Spleen (tissue), 11 donors: ENCODE results near the gene EEIG2. TPM values are rescaled to one million over a fixed set of nuclear protein-coding genes. Genes with fewer than 3 reads are reported as not detected.
A peak's percentile ranks its signal among the peaks of the same experiment; 100 is the strongest.
"Not testable (repeated sequence)": the region's sequence is repeated elsewhere in the genome, so short reads cannot be mapped to it uniquely, and the experiment has no call there.

Experiments
- DNase-seq: peaks from one replicate; pipeline ENCODE4 v3.0.0-alpha.2; 2020
- H3K27ac ChIP-seq, 8 donors: fragments of 200-600 bp; sonication (generic) in 7 of 8; 1 replicate in 4 of 8; 2 replicates in 4 of 8; pipeline versions ENCODE4 v1.5.0 to v1.8.0; 2016 to 2021; ENCODE audit warnings: inconsistent platforms in 4 of 8, mild to moderate bottlenecking in 4 of 8, moderate library complexity in 1 of 8
- H3K27me3 ChIP-seq, 7 donors: fragments of 200-600 bp; sonication (generic) in 6 of 7; replicated peaks in 1 of 7; 1 replicate in 4 of 7; 2 replicates in 3 of 7; pipeline versions ENCODE4 v1.5.0 to v1.8.0; 2016 to 2021; ENCODE audit warnings: inconsistent platforms in 3 of 7, mild to moderate bottlenecking in 1 of 7
- H3K36me3 ChIP-seq, 6 donors: fragments of 200-600 bp; sonication (generic) in 5 of 6; 1 replicate in 4 of 6; 2 replicates in 2 of 6; pipeline versions ENCODE4 v1.5.0 to v1.8.0; 2016 to 2021; ENCODE audit warnings: inconsistent platforms in 2 of 6
- H3K4me1 ChIP-seq, 6 donors: fragments of 200-600 bp; sonication (generic) in 5 of 6; 1 replicate in 3 of 6; 2 replicates in 3 of 6; pipeline versions ENCODE4 v1.5.0 to v1.8.0; 2016 to 2021; ENCODE audit warnings: inconsistent platforms in 3 of 6
- H3K4me3 ChIP-seq, 8 donors: fragments of 200-600 bp; sonication (generic) in 7 of 8; 1 replicate in 4 of 8; 2 replicates in 4 of 8; pipeline versions ENCODE4 v1.5.0 to v1.8.0; 2016 to 2021; ENCODE audit warnings: inconsistent platforms in 4 of 8, mild to moderate bottlenecking in 4 of 8, moderate library complexity in 2 of 8
- H3K9me3 ChIP-seq, 8 donors: fragments of 200-600 bp; sonication (generic) in 7 of 8; 1 replicate in 4 of 8; 2 replicates in 4 of 8; pipeline versions ENCODE4 v1.5.0 to v1.8.0; 2016 to 2021; ENCODE audit warnings: inconsistent platforms in 4 of 8
- POLR2A ChIP-seq, 3 donors: fragments of 450-650 bp; IDR thresholded peaks; one replicate each; pipeline ENCODE4 v1.5.1; 2017; ENCODE audit warnings: antibody characterized with exemption in 3 of 3, mild to moderate bottlenecking in 1 of 3
- POLR2AphosphoS5 ChIP-seq, 3 donors: sonication (generic); formaldehyde crosslinking; IDR thresholded peaks; one replicate each; pipeline ENCODE4 v1.5.1; 2017; ENCODE audit warnings: antibody characterized with exemption in 3 of 3
- WGBS, 5 donors: extraction: QIAGEN DNeasy Blood & Tissue Kit in 3 of 5; methylation state at CpG; one replicate each; pipeline versions ENCODE4 v1.1.5 to v1.1.7; 2013 to 2018; 5-methylcytosine and 5-hydroxymethylcytosine counted together
- intact Hi-C: fragments of 100-400 bp; cut with DNase I; formaldehyde crosslinking; loops from one replicate; pipeline ENCODE4 v1.15.0; 2023; ENCODE audit warnings: low total_unique reads
- polyA plus RNA-seq, 3 donors: library from polyadenylated mRNA; stranded (reverse); fragments of 200-250 nt; gene quantifications; one replicate each; pipeline ENCODE4 v1.2.1, GENCODE V29; 2013
- total RNA-seq, 7 donors: library from RNA; depleted of rRNA in 3 of 7; stranded (reverse); fragments of >200 nt in 3 of 7; fragmentation: NEBNext Ultra II Directional in 4 of 7; extraction: Animal tissue kit (Norgen Biotek cat#: 25700) in 4 of 7; gene quantifications; one replicate each; pipeline versions ENCODE4 v1.1.0 to v1.2.1, GENCODE V29; 2016 to 2021
- TF ChIP-seq, protein P1 (sequence below), 11 experiments: fragments of 200-600 bp in 7 of 11; fragments of 450-650 bp in 4 of 11; sonication (generic) in 4 of 11; IDR thresholded peaks in 8 of 11; conservative IDR thresholded peaks in 3 of 11; 1 replicate in 7 of 11; 2 replicates in 4 of 11; pipeline versions ENCODE4 v1.4.0 to v1.8.0; 2016 to 2021; ENCODE audit warnings: antibody characterized with exemption in 11 of 11, inconsistent platforms in 4 of 11, mild to moderate bottlenecking in 1 of 11
- donor health status: healthy with polysubstance abuse.
- donor health status: DM: no; HTN: no; CAD: no; lungs with moderate emphysema.
- donor health status: DM: no; HTN: no; CAD: no.
- donor health status: Bipolar disorder and iron deficiency.
- donor health status: healthy.
- donor health status: DM: no; HTN: no; CAD: no.
- donor health status: DM: yes; HTN: yes; CAD: no.

EEIG2 gene
- total and polyA plus RNA-seq, 10 donors = 3.3 to 21.1 (median 17.3) TPM

DNA sequence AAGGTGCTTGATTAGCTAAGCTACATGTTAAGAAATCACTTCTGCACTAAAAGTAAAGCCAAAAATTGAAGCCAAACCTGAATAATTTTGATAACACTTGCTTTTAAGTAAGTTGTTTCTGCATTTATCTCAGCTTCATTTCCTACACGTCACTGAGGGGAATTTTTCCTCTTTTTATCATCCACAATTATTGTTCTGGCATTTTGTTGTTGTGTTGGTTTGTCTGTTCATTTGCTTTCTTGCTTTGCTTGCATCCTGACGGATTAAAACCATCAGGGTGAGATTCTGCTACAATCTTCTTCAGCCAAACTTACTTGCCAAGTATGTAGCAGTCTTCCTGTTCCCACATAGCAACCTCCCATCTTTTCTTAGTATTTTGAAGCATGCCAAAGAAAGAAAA lies 18.0 kb upstream of the EEIG2 start:
- Histone ChIP-seq H3K27me3 (no peaks in the 10 kb centered on the region), H3K4me3 (no peak overlapping the region), H3K4me1 (peaks cover 0 to 11% (median 0%) of the 10 kb centered on the region in 6 donors), H3K36me3 (no peaks in the 10 kb centered on the region), H3K9me3 (peaks cover 0 to 9% (median 0%) of the 10 kb centered on the region in 8 donors), H3K27ac (no peak overlapping the region)
- 75 to 80% (median 79%) methylated on average over 2 of the region's 2 CpGs for WGBS, 5 donors
- TF ChIP-seq, protein P1, sequence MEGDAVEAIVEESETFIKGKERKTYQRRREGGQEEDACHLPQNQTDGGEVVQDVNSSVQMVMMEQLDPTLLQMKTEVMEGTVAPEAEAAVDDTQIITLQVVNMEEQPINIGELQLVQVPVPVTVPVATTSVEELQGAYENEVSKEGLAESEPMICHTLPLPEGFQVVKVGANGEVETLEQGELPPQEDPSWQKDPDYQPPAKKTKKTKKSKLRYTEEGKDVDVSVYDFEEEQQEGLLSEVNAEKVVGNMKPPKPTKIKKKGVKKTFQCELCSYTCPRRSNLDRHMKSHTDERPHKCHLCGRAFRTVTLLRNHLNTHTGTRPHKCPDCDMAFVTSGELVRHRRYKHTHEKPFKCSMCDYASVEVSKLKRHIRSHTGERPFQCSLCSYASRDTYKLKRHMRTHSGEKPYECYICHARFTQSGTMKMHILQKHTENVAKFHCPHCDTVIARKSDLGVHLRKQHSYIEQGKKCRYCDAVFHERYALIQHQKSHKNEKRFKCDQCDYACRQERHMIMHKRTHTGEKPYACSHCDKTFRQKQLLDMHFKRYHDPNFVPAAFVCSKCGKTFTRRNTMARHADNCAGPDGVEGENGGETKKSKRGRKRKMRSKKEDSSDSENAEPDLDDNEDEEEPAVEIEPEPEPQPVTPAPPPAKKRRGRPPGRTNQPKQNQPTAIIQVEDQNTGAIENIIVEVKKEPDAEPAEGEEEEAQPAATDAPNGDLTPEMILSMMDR (IDR thresholded peaks at IDR 0.05 in 8 of 11, conservative IDR thresholded peaks at IDR 0.05 in 3 of 11) = no peak
- no peak for TF ChIP-seq POLR2A (IDR thresholded peaks at IDR 0.05)
- intact Hi-C loops = no loop called here
- no peak for DNase-seq

DNA sequence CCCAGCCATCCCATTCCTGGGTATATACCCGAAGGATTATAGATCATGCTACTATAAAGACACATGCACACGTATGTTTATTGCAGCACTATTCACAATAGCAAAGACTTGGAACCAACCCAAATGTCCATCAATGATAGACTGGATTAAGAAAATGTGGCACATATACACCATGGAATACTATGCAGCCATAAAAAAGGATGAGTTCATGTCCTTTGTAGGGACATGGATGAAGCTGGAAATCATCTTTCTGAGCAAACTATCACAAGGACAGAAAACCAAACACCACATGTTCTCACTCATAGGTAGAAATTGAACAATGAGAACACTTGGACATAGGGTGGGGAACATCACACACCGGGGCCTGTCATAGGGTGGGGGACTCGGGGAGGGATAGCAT lies 12.4 kb upstream of the EEIG2 start:
- H3K36me3 ChIP-seq, H3K27ac ChIP-seq, DNase-seq, H3K4me3 ChIP-seq, intact Hi-C loops, H3K27me3 ChIP-seq, H3K9me3 ChIP-seq: not testable (repeated sequence)
- peaks cover 3 to 14% (median 6%) of the 10 kb centered on the region in 6 donors for H3K4me1 ChIP-seq
- WGBS, 5 donors = 95 to 98% (median 98%) methylated on average over 4 of the region's 4 CpGs

DNA sequence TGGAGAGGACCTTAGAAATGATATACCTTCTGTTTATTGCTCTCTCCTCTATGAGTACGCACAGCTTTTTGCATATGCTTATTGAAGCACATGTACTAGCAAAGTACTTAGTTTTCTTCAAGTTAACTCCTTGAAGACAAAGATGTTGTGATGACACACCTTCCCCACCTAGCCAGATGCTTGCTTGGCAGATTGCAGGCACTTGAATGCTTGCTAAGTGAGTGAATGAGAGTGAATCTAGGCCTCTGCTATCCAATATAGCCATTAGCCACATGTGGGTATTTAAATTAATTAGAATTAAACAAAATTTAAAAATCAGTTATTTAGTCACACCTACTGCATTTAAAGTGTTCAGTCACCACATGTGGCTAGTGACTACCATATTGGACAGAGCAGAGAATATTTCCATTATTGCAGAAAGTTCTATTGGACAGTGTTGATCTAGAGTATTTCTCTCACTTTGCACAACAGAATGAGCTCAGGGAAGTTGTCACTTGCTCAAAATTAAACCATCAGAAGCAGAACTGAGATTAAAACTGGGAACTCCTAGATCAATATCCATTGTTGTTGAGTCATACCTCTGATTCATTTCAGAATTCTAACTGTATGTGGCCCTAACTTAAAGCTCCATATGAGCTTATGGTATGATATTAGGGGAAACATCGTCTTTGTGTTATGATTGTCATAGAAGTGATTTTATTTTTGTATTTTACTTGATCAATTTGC lies 8.6 kb upstream of the EEIG2 start:
- intact Hi-C loops = no loop called here
- 71 to 82% (median 80%) methylated on average over 2 of the region's 2 CpGs for WGBS, 5 donors
- H3K9me3 ChIP-seq = no peaks in the 10 kb centered on the region
- no peak overlapping the region for H3K4me3 ChIP-seq
- TF ChIP-seq, protein P1 (IDR thresholded peaks at IDR 0.05 in 8 of 11, conservative IDR thresholded peaks at IDR 0.05 in 3 of 11) = no peak
- TF ChIP-seq POLR2AphosphoS5 (IDR thresholded peaks at IDR 0.05) (no peak), POLR2A (IDR thresholded peaks at IDR 0.05) (no peak)
- DNase-seq = no peak
- no peaks in the 10 kb centered on the region for H3K27me3 ChIP-seq
- H3K4me1 ChIP-seq = peaks cover 3 to 14% (median 8%) of the 10 kb centered on the region in 6 donors
- no peaks in the 10 kb centered on the region for H3K36me3 ChIP-seq
- peak overlapping the region in 4 of 8 donors; percentile 7 to 64 (median 39) for H3K27ac ChIP-seq

DNA sequence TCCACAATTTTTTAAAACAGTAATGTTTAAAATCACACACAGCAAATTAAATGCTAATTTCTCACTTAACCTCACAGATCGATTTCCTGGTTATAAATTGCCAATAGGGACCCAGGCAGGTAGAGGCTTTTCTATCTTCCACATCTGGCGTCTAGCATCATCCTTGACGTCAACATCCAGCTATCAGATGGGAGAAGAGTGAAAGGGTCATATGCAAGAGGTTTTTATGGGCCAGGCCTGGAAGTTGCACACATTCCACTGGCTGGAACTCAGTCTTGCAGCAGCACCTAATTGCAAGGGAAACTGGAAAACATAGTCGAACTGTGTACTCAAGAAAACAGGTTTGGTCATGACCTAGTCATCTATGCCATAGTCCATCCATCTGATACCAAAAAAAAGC lies 6.0 kb upstream of the EEIG2 start:
- Histone ChIP-seq H3K9me3 (no peaks in the 10 kb centered on the region), H3K27me3 (no peaks in the 10 kb centered on the region), H3K4me1 (peaks cover under 1 to 34% (median 23%) of the 10 kb centered on the region in 6 donors), H3K4me3 (no peak overlapping the region), H3K36me3 (no peaks in the 10 kb centered on the region), H3K27ac (no peak overlapping the region)
- TF ChIP-seq POLR2A (IDR thresholded peaks at IDR 0.05) (no peak), POLR2AphosphoS5 (IDR thresholded peaks at IDR 0.05) (no peak)
- TF ChIP-seq, protein P1 (IDR thresholded peaks at IDR 0.05 in 8 of 11, conservative IDR thresholded peaks at IDR 0.05 in 3 of 11) = no peak
- intact Hi-C loops = no loop called here
- no peak for DNase-seq
- 83 to 93% (median 91%) methylated on average over 4 of the region's 4 CpGs for WGBS, 5 donors
